Activated T-cell treated with anti-CD3 and anti-CD28 coated beads for 48 hours (primary cell): ENCODE measurements around the gene IL6.
"Not testable (repeated sequence)": the region's sequence is repeated elsewhere in the genome, so short reads cannot be mapped to it uniquely, and the experiment has no call there.

ENCODE experiments used
- DNase-seq: peaks from one replicate; pipeline ENCODE4 v3.0.0-alpha.2; 2020; ENCODE audit warnings: low read depth

Gene IL6

GRCh38 chr7:22728401-22729029, 1.5 kb downstream of the IL6 start:
- DNase-seq = no peak

DNA sequence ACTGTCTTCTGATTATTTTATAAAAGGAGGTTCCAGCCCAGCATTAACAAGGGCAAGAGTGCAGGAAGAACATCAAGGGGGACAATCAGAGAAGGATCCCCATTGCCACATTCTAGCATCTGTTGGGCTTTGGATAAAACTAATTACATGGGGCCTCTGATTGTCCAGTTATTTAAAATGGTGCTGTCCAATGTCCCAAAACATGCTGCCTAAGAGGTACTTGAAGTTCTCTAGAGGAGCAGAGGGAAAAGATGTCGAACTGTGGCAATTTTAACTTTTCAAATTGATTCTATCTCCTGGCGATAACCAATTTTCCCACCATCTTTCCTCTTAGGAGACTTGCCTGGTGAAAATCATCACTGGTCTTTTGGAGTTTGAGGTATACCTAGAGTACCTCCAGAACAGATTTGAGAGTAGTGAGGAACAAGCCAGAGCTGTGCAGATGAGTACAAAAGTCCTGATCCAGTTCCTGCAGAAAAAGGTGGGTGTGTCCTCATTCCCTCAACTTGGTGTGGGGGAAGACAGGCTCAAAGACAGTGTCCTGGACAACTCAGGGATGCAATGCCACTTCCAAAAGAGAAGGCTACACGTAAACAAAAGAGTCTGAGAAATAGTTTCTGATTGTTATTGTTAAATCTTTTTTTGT, 2.3 kb downstream of the IL6 start:
- DNase-seq = no peak

GRCh38 chr7:22730066-22730710, 3.2 kb downstream of the IL6 start:
- DNase-seq = no peak

DNA sequence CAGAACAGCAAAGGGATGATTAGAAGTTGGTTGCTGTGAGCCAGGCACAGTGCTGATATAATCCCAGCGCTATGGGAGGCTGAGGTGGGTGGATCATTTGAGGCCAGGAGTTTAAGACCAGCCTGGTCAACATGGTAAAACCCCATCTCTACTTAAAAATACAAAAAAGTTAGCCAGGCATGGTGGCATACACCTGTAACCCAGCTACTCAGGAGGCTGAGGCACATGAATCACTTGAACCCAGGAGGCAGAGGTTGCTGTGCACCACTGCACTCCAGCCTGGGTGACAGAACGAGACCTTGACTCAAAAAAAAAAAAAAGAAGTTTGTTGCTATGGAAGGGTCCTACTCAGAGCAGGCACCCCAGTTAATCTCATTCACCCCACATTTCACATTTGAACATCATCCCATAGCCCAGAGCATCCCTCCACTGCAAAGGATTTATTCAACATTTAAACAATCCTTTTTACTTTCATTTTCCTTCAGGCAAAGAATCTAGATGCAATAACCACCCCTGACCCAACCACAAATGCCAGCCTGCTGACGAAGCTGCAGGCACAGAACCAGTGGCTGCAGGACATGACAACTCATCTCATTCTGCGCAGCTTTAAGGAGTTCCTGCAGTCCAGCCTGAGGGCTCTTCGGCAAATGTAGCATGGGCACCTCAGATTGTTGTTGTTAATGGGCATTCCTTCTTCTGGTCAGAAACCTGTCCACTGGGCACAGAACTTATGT, 4.1 kb downstream of the IL6 start:
- DNase-seq = no peak

GRCh38 chr7:22731766-22732165, 4.8 kb downstream of the IL6 start:
- DNase-seq = no peak

DNA sequence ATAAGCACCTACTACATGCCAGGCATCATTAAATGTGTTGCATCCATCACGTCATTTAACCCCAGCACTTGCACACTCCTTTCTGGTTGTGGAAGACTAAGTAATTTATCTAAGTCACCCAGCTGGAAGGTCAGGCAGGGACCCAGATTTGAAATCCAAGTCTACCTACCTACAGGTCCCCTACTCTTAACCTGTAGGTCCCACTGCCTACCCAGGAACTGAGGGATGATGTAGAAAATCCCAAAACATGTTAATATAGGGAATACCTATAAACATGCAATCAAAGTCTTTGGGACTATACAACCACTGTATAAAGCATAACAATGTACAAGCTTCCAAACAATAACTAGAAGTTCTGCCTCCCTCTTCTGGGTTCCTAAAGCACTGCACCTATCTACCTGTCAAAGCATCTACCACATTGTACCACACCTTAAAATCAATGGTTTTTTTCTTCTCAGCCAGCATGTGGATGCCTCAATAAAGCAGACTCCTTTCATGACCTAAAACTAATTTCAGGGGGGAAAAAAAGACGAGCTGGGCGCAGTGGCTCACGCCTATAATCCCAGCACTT, 5.6 kb downstream of the IL6 start:
- no peak for DNase-seq

DNA sequence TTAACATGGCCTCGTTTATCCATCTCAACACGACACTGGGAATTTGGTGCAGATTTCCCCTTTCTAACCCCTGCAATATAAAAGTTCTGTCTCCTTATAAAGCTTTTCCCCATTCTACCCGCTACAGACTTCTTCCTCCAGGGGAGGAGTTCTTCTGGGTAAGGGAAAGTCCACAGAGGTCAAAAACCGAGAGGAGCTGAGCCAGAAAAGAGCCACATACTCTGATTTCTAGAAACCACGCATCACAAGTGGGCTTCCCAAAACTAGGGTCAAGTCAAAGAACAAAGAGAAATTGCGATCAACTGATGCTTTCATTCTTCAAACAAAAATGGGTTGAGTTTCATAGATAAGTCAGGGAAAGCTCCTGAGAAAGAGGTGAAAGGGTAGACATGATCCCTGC, 6.8 kb downstream of the IL6 start:
- DNase-seq = no peak

GRCh38 chr7:22743014-22743413, 16.0 kb downstream of the IL6 start:
- DNase-seq = no peak

DNA sequence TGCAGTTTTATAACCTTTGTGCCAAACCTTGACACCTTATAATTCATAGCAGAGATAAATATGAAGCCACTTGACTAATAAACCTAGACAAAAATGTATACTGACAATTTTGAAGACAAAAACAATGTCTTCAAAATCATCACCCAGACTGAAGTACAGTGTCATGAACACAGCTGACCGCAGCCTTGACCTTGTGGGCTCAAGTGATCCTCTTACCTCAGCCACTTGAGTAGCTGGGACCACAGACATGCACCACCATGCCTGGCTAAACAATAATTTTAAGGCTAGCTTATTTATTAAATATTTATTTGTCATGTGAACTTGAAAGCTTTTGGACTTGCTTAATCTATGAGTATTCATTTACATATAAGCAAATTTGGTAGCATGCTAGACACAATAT, 24.3 kb downstream of the IL6 start:
- no peak for DNase-seq

DNA sequence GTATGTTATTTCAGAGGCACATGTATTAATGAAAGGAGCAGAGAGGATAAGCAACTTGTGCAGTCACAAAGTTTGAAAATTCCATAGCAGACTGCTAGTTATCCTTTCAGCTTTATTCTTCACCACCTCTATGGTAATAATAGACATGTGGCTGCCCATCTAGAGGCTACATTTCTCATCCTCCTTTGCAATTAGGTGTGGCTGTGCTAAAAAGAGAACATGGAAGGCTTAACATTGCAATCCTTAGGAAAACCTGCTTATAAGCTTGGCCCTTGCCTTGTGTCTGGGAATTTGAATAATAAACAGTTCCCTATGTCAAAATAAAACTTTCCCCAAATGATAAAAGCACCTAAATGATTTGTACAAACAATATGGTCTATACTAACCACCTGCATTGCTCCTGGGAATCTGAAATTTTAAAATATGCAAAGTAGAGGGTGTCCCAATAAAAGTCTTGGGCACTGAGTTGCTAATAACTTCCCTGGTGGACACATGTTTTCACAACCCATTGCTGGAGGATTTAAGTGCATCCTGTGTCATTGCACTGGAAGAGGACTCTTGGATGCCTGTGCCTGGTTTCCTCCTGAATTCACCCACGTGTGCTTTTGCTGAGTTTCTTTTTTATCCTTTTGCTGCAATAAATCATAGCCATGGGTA, 30.5 kb downstream of the IL6 start:
- DNase-seq = no peak

GRCh38 chr7:22758576-22758975, 31.6 kb downstream of the IL6 start:
- DNase-seq = no peak

- DNase-seq = no peak
Measured at GRCh38 chr7:22759721-22760120, 32.7 kb downstream of the IL6 start.

DNA sequence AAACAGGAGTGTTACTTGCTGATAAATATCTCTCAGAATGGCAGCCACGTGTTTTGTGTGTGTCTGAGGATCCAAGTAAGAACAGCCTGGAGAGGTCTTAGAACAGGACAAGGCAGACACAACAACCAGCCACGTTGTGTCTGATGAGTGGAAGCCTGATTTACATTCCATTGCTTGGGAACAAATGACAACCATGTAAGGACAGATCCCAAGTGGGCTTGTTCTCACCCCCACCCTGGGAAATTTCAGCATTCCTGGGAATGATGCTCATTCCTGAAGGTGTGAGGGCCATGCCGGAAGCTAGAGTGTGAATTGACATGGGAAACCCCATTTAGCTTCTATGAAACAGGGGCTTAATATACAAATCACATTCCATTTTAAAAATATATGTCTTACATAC, 35.9 kb downstream of the IL6 start:
- no peak for DNase-seq

DNA sequence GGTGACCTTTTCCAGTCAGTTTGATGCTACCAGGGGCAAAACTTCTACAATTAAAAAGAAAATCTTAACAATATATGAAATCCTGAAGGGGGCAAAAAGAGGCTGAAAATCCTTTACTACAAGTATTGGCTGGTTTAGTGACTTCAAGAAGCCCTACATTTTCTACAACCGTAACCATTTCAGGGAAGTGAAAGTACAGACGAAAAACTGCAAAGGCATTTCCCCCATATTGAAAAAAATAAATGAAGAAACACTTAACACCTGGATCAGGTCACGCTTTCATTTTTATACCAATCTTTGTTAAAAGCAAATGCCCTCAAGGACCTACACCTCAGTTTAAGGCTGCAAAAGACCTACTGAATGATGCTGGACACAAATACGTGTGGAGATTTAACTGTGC, 38.6 kb downstream of the IL6 start:
- DNase-seq = no peak

- no peak for DNase-seq
Measured at GRCh38 chr7:22771194-22771871, 44.3 kb downstream of the IL6 start.

- DNase-seq = no peak
Measured at GRCh38 chr7:22771872-22772228, 44.9 kb downstream of the IL6 start.

- no peak for DNase-seq
Measured at GRCh38 chr7:22772885-22773284, 45.9 kb downstream of the IL6 start.

- no peak for DNase-seq
Measured at GRCh38 chr7:22776964-22777363, 50.0 kb downstream of the IL6 start.

- not testable (repeated sequence) for DNase-seq
Measured at GRCh38 chr7:22779730-22780323, 52.8 kb downstream of the IL6 start.

DNA sequence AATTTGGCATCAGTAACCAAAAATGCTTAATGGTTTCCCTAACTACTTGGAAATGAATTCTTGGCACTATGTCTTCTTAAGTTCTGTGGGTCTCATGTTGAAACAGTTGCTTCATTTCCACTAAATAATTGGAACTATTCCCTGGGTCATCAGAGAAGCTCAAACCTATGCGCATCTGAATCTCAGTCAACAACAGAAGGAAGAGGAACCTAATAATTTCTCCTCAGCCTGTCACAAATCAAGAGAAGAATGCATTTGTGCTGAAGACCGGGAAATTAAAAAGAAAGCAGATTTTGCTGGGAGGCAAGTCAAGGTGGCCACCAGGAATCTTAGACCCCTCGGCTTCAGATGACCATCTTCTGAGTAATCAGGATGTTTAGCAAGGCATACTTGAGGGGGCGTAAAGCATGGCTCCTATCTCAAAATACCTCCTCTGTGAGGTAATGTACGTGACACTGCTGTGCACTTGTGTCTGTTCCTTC, 54.3 kb downstream of the IL6 start:
- no peak for DNase-seq
